ENCODE measurements around the gene SRD5A3. TPM values are rescaled to one million over a fixed set of nuclear protein-coding genes. Genes with fewer than 3 reads are reported as not detected.
A peak's percentile ranks its signal among the peaks of the same experiment; 100 is the strongest.

Gene SRD5A3
- total and polyA plus RNA-seq, 9 of the 15 experiments (the other 6 are each of a cell fraction or from before 2014, with no cell fraction given) = 2.5 to 37.0 (median 13.3) TPM

DNA sequence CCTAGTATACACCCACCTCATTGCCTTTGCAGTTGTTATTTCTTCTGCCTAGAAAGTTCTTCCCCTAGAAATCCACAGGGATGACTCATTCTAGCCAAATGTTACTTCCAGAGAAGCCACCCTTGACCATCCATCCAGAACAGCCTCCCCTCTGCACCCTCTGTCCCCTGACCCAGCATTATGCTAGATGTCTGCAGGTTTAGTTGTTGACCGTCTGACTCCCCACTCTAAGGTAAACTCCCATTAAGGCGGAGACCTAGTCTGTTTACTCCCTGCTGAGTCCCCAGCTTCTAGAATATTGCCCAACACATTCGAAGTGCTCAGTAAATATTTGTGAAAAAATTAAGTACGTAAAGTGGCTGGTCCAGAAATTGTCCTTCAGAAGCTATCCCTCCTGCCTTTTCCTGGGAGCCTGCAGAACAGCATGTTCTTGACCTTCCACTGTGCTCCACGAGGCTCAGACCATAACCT is 11.0 kb downstream of the SRD5A3 start (continued):
- TF ChIP-seq, protein P1, sequence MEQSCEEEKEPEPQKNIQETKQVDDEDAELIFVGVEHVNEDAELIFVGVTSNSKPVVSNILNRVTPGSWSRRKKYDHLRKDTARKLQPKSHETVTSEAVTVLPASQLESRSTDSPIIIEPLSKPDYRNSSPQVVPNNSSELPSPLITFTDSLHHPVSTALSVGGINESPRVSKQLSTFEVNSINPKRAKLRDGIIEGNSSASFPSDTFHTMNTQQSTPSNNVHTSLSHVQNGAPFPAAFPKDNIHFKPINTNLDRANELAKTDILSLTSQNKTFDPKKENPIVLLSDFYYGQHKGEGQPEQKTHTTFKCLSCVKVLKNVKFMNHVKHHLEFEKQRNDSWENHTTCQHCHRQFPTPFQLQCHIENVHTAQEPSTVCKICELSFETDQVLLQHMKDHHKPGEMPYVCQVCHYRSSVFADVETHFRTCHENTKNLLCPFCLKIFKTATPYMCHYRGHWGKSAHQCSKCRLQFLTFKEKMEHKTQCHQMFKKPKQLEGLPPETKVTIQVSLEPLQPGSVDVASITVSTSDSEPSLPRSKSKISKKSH (CRISPR knock-in tag; IDR thresholded peaks at IDR 0.05) = no peak
- TF ChIP-seq HLTF (IDR thresholded peaks at IDR 0.05) (no peak), ETV5 (CRISPR knock-in tag; IDR thresholded peaks at IDR 0.05; ENCODE audit: low read depth) (no peak), CCAR2 (IDR thresholded peaks at IDR 0.05; ENCODE audit: low read depth, low read length) (no peak), CEBPB (tag; IDR thresholded peaks at IDR 0.05) (peak; percentile 53), ZBED1 (IDR thresholded peaks at IDR 0.05) (no peak), JUN (IDR thresholded peaks at IDR 0.05; ENCODE audit: borderline replicate concordance, low read depth, low read length) (0 out of 2 replicates have a peak, but pooled peaks have one; percentile 37), JUN (CRISPR knock-in tag; IDR thresholded peaks at IDR 0.05; ENCODE audit: borderline replicate concordance) (no peak)
- TF ChIP-seq, protein P2, sequence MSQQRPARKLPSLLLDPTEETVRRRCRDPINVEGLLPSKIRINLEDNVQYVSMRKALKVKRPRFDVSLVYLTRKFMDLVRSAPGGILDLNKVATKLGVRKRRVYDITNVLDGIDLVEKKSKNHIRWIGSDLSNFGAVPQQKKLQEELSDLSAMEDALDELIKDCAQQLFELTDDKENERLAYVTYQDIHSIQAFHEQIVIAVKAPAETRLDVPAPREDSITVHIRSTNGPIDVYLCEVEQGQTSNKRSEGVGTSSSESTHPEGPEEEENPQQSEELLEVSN (IDR thresholded peaks at IDR 0.05; ENCODE audit: borderline replicate concordance in 1 of 2, extremely low read depth in 1 of 2, insufficient read depth in 1 of 2, insufficient read length in 1 of 2, low read depth in 1 of 2, low read length in 1 of 2, poor library complexity in 1 of 2, severe bottlenecking in 1 of 2) = no peak
- TF ChIP-seq, protein P3, sequence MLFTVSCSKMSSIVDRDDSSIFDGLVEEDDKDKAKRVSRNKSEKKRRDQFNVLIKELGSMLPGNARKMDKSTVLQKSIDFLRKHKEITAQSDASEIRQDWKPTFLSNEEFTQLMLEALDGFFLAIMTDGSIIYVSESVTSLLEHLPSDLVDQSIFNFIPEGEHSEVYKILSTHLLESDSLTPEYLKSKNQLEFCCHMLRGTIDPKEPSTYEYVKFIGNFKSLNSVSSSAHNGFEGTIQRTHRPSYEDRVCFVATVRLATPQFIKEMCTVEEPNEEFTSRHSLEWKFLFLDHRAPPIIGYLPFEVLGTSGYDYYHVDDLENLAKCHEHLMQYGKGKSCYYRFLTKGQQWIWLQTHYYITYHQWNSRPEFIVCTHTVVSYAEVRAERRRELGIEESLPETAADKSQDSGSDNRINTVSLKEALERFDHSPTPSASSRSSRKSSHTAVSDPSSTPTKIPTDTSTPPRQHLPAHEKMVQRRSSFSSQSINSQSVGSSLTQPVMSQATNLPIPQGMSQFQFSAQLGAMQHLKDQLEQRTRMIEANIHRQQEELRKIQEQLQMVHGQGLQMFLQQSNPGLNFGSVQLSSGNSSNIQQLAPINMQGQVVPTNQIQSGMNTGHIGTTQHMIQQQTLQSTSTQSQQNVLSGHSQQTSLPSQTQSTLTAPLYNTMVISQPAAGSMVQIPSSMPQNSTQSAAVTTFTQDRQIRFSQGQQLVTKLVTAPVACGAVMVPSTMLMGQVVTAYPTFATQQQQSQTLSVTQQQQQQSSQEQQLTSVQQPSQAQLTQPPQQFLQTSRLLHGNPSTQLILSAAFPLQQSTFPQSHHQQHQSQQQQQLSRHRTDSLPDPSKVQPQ (CRISPR knock-in tag; IDR thresholded peaks at IDR 0.05; ENCODE audit: borderline replicate concordance) = no peak
